H1 (cell line): ENCODE data around the gene LINGO4. TPM values are rescaled to one million over a fixed set of nuclear protein-coding genes. Genes with fewer than 3 reads are reported as not detected.
"Not testable (repeated sequence)": the region's sequence is repeated elsewhere in the genome, so short reads cannot be mapped to it uniquely, and the experiment has no call there.

Experiments used
- CTCF ChIA-PET: fragments of 300-600 bp; sonication (Branson Sonifier 250); formaldehyde crosslinking; loops from one replicate; lab custom pipeline; 2021; ENCODE audit not compliant: partially characterized antibody; lab: Charles Lee
- POLR2A ChIA-PET: fragments of 300-600 bp; sonication (Branson Sonifier 250); formaldehyde crosslinking; loops from one replicate; lab custom pipeline; 2021; ENCODE audit warnings: inconsistent platforms; ENCODE audit not compliant: partially characterized antibody; lab: Charles Lee
- DNase-seq, 2 experiments: peaks; one replicate each; pipeline versions ENCODE4 v3.0.0 to v3.0.0-alpha.2; 2010 to 2022; ENCODE audit warnings: low spot score in 2 of 2, low read depth in 1 of 2, mixed read lengths in 1 of 2
- FAIRE-seq: peaks from 2 replicates; lab custom pipeline; 2011; peaks lifted over from hg19 to GRCh38; lab: Jason Lieb, UNC
- H2AFZ ChIP-seq: 2 replicates; pipeline ENCODE4 v1.8.1; 2012; ENCODE audit warnings: low read length, inconsistent platforms
- H2AK5ac ChIP-seq: 2 replicates; pipeline ENCODE4 v1.6.1; 2013; ENCODE audit warnings: low read depth, low read length
- H2BK120ac ChIP-seq: replicated peaks from 2 replicates; pipeline ENCODE3; 2013; ENCODE audit warnings: low read depth, low read length, inconsistent platforms
- H2BK12ac ChIP-seq: 2 replicates; pipeline ENCODE4 v1.6.1; 2013; ENCODE audit warnings: low read depth, low read length
- H2BK15ac ChIP-seq: 2 replicates; pipeline ENCODE4 v1.6.1; 2013; ENCODE audit warnings: low read length
- H2BK20ac ChIP-seq: 2 replicates; pipeline ENCODE4 v1.6.1; 2013; ENCODE audit warnings: low read length
- H2BK5ac ChIP-seq: 2 replicates; pipeline ENCODE4 v1.6.1; 2013; ENCODE audit warnings: low read depth, low read length
- H3K14ac ChIP-seq: 2 replicates; pipeline ENCODE4 v1.6.1; 2013; ENCODE audit warnings: inconsistent platforms; ENCODE audit not compliant: insufficient read length
- H3K18ac ChIP-seq: 2 replicates; pipeline ENCODE4 v1.6.1; 2013; ENCODE audit warnings: low read length; ENCODE audit errors: extremely low read depth
- H3K23ac ChIP-seq: 2 replicates; pipeline ENCODE4 v1.6.1; 2013; ENCODE audit warnings: inconsistent platforms; ENCODE audit not compliant: insufficient read length
- H3K23me2 ChIP-seq: 2 replicates; pipeline ENCODE4 v1.6.1; 2013; ENCODE audit warnings: low read depth, low read length
- H3K27ac ChIP-seq: 2 replicates; pipeline ENCODE4 v1.6.1; 2011; ENCODE audit warnings: low read depth, low read length, inconsistent platforms
- H3K27me3 ChIP-seq, 4 experiments: replicated peaks in 1 of 4; 1 replicate in 1 of 4; 2 replicates in 3 of 4; pipeline versions ENCODE4 v1.6.1 to v1.8.1; 2011 to 2013; ENCODE audit warnings: low read length in 3 of 4, mild to moderate bottlenecking in 3 of 4, inconsistent platforms in 2 of 4, mixed read lengths in 2 of 4, moderate library complexity in 1 of 4; ENCODE audit not compliant: control insufficient read depth in 3 of 4, insufficient read depth in 3 of 4; ENCODE audit errors: extremely low read depth in 1 of 4
- H3K36me3 ChIP-seq, 4 experiments: 2 replicates each; pipeline versions ENCODE4 v1.6.1 to v1.8.1; 2011 to 2013; ENCODE audit warnings: mild to moderate bottlenecking in 4 of 4, low read length in 3 of 4, moderate library complexity in 2 of 4, control low read depth in 1 of 4, inconsistent platforms in 1 of 4; ENCODE audit not compliant: insufficient read depth in 4 of 4, control insufficient read depth in 2 of 4
- H3K4ac ChIP-seq: replicated peaks from 2 replicates; pipeline ENCODE3; 2013; ENCODE audit warnings: low read length, low read depth, mixed read lengths, inconsistent platforms; ENCODE audit not compliant: insufficient read length
- H3K4me1 ChIP-seq, 4 experiments: replicated peaks in 1 of 4; 1 replicate in 1 of 4; 2 replicates in 3 of 4; pipeline versions ENCODE4 v1.6.1 to v1.8.1; 2011 to 2013; ENCODE audit warnings: low read length in 3 of 4, inconsistent platforms in 2 of 4, mixed read lengths in 1 of 4; ENCODE audit not compliant: insufficient read depth in 4 of 4, control insufficient read depth in 3 of 4
- H3K4me2 ChIP-seq, 2 experiments: 2 replicates each; pipeline versions ENCODE4 v1.6.1 to v1.8.1; 2011 to 2013; ENCODE audit warnings: low read depth in 2 of 2, low read length in 2 of 2, control low read depth in 1 of 2, inconsistent platforms in 1 of 2, mild to moderate bottlenecking in 1 of 2; ENCODE audit not compliant: insufficient read depth in 1 of 2
- H3K4me3 ChIP-seq, 4 experiments: fragments of 200-600, 300-600 bp in 1 of 4; sonication (generic), shearing (Covaris generic), sonication (Bioruptor Twin) in 1 of 4; 2 replicates each; pipeline versions ENCODE4 v1.5.1 to v1.8.1; 2011 to 2016; ENCODE audit warnings: low read length in 4 of 4, low read depth in 3 of 4, control low read depth in 2 of 4, inconsistent platforms in 2 of 4, mild to moderate bottlenecking in 2 of 4, mixed read lengths in 1 of 4, moderate library complexity in 1 of 4; ENCODE audit not compliant: insufficient read depth in 2 of 4; ENCODE audit errors: extremely low read depth in 1 of 4
- H3K56ac ChIP-seq: replicated peaks from 2 replicates; pipeline ENCODE3; 2013; ENCODE audit warnings: low read depth, mild to moderate bottlenecking, mixed read lengths, low read length, inconsistent platforms; ENCODE audit not compliant: insufficient read length
- H3K79me1 ChIP-seq: 2 replicates; pipeline ENCODE4 v1.6.1; 2013; ENCODE audit warnings: low read depth, low read length, control low read depth
- H3K79me2 ChIP-seq, 2 experiments: 2 replicates each; pipeline versions ENCODE4 v1.6.1 to v1.8.1; 2012 to 2013; ENCODE audit warnings: low read length in 2 of 2, mild to moderate bottlenecking in 2 of 2, inconsistent platforms in 1 of 2; ENCODE audit not compliant: insufficient read depth in 2 of 2, control insufficient read depth in 1 of 2
- H3K9ac ChIP-seq, 4 experiments: replicated peaks in 1 of 4; 1 replicate in 1 of 4; 2 replicates in 3 of 4; pipeline versions ENCODE4 v1.6.1 to v1.8.1; 2011 to 2013; ENCODE audit warnings: low read depth in 3 of 4, low read length in 3 of 4, control low read depth in 2 of 4, mild to moderate bottlenecking in 2 of 4, moderate library complexity in 2 of 4, inconsistent platforms in 1 of 4; ENCODE audit errors: extremely low read depth in 1 of 4
- H3K9me3 ChIP-seq, 2 experiments: 2 replicates each; pipeline versions ENCODE4 v1.6.1 to v1.8.1; 2012 to 2013; ENCODE audit warnings: mild to moderate bottlenecking in 2 of 2, moderate library complexity in 2 of 2, control low read depth in 1 of 2, inconsistent platforms in 1 of 2, low read depth in 1 of 2, low read length in 1 of 2, mixed read lengths in 1 of 2; ENCODE audit not compliant: insufficient read depth in 2 of 2
- H4K20me1 ChIP-seq, 2 experiments: replicated peaks in 1 of 2; 2 replicates each; pipeline versions ENCODE3 to v1.8.1; 2011 to 2013; ENCODE audit warnings: inconsistent platforms in 2 of 2, low read length in 2 of 2, mild to moderate bottlenecking in 1 of 2; ENCODE audit not compliant: insufficient read depth in 2 of 2, control insufficient read depth in 1 of 2
- H4K5ac ChIP-seq: 2 replicates; pipeline ENCODE4 v1.6.1; 2013; ENCODE audit warnings: low read length, low read depth, mixed read lengths, inconsistent platforms; ENCODE audit not compliant: insufficient read length
- H4K8ac ChIP-seq: 2 replicates; pipeline ENCODE4 v1.8.0; 2013; ENCODE audit warnings: mild to moderate bottlenecking, moderate library complexity, low read length, inconsistent platforms; ENCODE audit not compliant: insufficient read depth; ENCODE audit errors: extremely low read depth
- H4K91ac ChIP-seq: replicated peaks from 2 replicates; pipeline ENCODE3; 2013; ENCODE audit warnings: low read length, mixed read lengths, inconsistent platforms; ENCODE audit not compliant: insufficient read length
- WGBS, 2 experiments: shearing (Covaris generic) in 1 of 2; methylation state at CpG; one replicate each; pipeline versions ENCODE4 v1.1.6 to v1.1.7; 2013 to 2015; ENCODE audit warnings: low lambda C conversion rate in 2 of 2, mixed read lengths in 2 of 2, inconsistent platforms in 1 of 2, low coverage in 1 of 2, missing lambda C conversion rate in 1 of 2; ENCODE audit not compliant: insufficient replicate concordance in 2 of 2, insufficient coverage in 1 of 2, insufficient read length in 1 of 2; ENCODE audit errors: extremely low coverage in 1 of 2, missing lambda C conversion rate in 1 of 2; 5-methylcytosine and 5-hydroxymethylcytosine counted together
- polyA plus RNA-seq, 7 experiments: library from polyadenylated mRNA; depleted of rRNA in 3 of 7; stranded (reverse) in 5 of 7; unstranded in 2 of 7; fragments of >200 nt in 5 of 7; fragments of 200-250 nt in 2 of 7; gene quantifications; 1 replicate in 5 of 7; 2 replicates in 1 of 7; 4 replicates in 1 of 7; pipeline versions ENCODE4 v1.2.1 to v1.2.3, GENCODE V29; 2011 to 2013; ENCODE audit warnings: missing spikeins in 2 of 7, mixed read lengths in 2 of 7
- total RNA-seq: library from RNA; stranded (reverse); fragmentation: NEBNext Ultra II Directional; extraction: Animal tissue kit (Norgen Biotek cat#: 25700); gene quantifications from 2 replicates; pipeline ENCODE4 v1.2.1, GENCODE V29; 2021

LINGO4 gene
- total and polyA plus RNA-seq, 2 of the 8 experiments (the other 6 are each of a cell fraction or from before 2014, with no cell fraction given): 0.03 TPM; not detected in 1

GRCh38 chr1:151768351-151769066 lies 36.7 kb downstream of the LINGO4 start:
- H3K9ac ChIP-seq, H2BK5ac ChIP-seq, H4K20me1 ChIP-seq, H2BK12ac ChIP-seq, H3K23ac ChIP-seq, H3K36me3 ChIP-seq, H3K79me1 ChIP-seq, H3K18ac ChIP-seq, H3K27me3 ChIP-seq, H3K27ac ChIP-seq, H3K56ac ChIP-seq, H4K5ac ChIP-seq, H3K79me2 ChIP-seq, DNase-seq, H4K91ac ChIP-seq, H3K23me2 ChIP-seq, H3K4me3 ChIP-seq, H3K4ac ChIP-seq, H3K14ac ChIP-seq, H2AFZ ChIP-seq, FAIRE-seq, H3K4me2 ChIP-seq, POLR2A ChIA-PET, H2AK5ac ChIP-seq, H2BK120ac ChIP-seq, H3K9me3 ChIP-seq, H4K8ac ChIP-seq, H2BK15ac ChIP-seq, H2BK20ac ChIP-seq, H3K4me1 ChIP-seq: not testable (repeated sequence)
- CTCF ChIA-PET: interaction anchor here (1.6 kb wide), 1 partner anchor 66 kb away, joined by 3 read pairs; no protein-coding TSS in a partner anchor
- 69% methylated on average over 2 of the region's 7 CpGs; no CpG with 5 or more reads in 1 of the 2 experiments for WGBS, 2 experiments
